ENCODE results near the gene EPN1. TPM values are rescaled to one million over a fixed set of nuclear protein-coding genes. Genes with fewer than 3 reads are reported as not detected.

The EPN1 gene
- total RNA-seq, 1 experiment from 2014 or later: 162 TPM

DNA sequence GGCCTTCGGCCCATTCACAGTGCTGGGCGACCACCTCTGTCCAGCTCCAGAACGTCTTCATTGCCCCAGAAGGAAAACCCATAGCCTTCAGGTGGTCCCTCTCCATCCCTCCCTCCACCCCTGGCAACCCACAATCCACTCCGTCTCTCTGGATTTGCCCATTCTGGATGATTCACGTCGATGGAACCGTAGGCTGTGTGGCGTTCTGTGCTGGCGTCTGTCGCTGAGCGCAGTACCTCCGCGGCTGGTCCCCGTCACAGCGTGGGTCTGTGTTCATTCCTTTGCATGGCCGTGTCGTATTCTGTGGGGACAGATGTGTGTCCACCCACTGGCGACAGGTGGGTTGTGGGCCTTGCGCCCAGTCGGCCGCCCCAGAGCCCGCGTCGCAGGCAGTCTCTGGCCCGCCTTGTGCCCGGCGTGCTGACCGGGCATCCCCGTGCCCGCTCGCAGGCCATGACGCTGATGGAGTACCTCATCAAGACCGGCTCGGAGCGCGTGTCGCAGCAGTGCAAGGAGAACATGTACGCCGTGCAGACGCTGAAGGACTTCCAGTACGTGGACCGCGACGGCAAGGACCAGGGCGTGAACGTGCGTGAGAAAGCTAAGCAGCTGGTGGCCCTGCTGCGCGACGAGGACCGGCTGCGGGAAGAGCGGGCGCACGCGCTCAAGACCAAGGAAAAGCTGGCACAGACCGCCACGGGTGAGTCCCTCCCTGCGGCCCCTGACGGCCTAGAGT, 10.1 kb downstream of the EPN1 start:
- no peak overlapping the region for H3K27ac Mint-ChIP-seq (ENCODE audit: unreplicated experiment)
- no peaks in the 10 kb centered on the region for H3K27me3 Mint-ChIP-seq (ENCODE audit: unreplicated experiment)
- BruUV-seq (replicated peaks): no TSS peak
- intact Hi-C loops (cut with micrococcal nuclease; ENCODE audit: unreplicated experiment): loop anchor here (10.0 kb wide), 1 partner anchor 120 kb away; no protein-coding TSS in a partner anchor
- no peaks in the 10 kb centered on the region for H3K9me3 Mint-ChIP-seq (ENCODE audit: low read depth, unreplicated experiment)
- H3K4me1 Mint-ChIP-seq (ENCODE audit: low read depth, unreplicated experiment): peaks cover 51% of the 10 kb centered on the region
- CTCF ChIA-PET: no interaction called here
- H3K36me3 Mint-ChIP-seq (ENCODE audit: insufficient read depth, unreplicated experiment): peaks cover 68% of the 10 kb centered on the region
- H3K4me3 Mint-ChIP-seq (ENCODE audit: low read depth, unreplicated experiment): no peak overlapping the region
- no peak for DNase-seq
- TF ChIP-seq, protein P1, sequence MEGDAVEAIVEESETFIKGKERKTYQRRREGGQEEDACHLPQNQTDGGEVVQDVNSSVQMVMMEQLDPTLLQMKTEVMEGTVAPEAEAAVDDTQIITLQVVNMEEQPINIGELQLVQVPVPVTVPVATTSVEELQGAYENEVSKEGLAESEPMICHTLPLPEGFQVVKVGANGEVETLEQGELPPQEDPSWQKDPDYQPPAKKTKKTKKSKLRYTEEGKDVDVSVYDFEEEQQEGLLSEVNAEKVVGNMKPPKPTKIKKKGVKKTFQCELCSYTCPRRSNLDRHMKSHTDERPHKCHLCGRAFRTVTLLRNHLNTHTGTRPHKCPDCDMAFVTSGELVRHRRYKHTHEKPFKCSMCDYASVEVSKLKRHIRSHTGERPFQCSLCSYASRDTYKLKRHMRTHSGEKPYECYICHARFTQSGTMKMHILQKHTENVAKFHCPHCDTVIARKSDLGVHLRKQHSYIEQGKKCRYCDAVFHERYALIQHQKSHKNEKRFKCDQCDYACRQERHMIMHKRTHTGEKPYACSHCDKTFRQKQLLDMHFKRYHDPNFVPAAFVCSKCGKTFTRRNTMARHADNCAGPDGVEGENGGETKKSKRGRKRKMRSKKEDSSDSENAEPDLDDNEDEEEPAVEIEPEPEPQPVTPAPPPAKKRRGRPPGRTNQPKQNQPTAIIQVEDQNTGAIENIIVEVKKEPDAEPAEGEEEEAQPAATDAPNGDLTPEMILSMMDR (IDR thresholded peaks at IDR 0.05; ENCODE audit: unreplicated experiment): no peak

GRCh38 chr19:55685776-55686175, 10.8 kb downstream of the EPN1 start:
- Mint-ChIP-seq H3K4me1 (ENCODE audit: low read depth, unreplicated experiment) (peaks cover 49% of the 10 kb centered on the region), H3K9me3 (ENCODE audit: low read depth, unreplicated experiment) (no peaks in the 10 kb centered on the region), H3K27ac (ENCODE audit: unreplicated experiment) (peak overlapping the region; percentile 21), H3K4me3 (ENCODE audit: low read depth, unreplicated experiment) (no peak overlapping the region), H3K27me3 (ENCODE audit: unreplicated experiment) (no peaks in the 10 kb centered on the region), H3K36me3 (ENCODE audit: insufficient read depth, unreplicated experiment) (peaks cover 62% of the 10 kb centered on the region)
- TF ChIP-seq, protein P1 (IDR thresholded peaks at IDR 0.05; ENCODE audit: unreplicated experiment): no peak
- CTCF ChIA-PET: no interaction called here
- no peak for DNase-seq
- no TSS peak for BruUV-seq (replicated peaks)
- intact Hi-C loops (cut with micrococcal nuclease; ENCODE audit: unreplicated experiment): loop anchor here (10.0 kb wide), 1 partner anchor 119 kb away; no protein-coding TSS in a partner anchor

- no peak overlapping the region for H3K4me3 Mint-ChIP-seq (ENCODE audit: low read depth, unreplicated experiment)
- CTCF ChIA-PET: no interaction called here
Measured at GRCh38 chr19:55686311-55687050, 11.5 kb downstream of the EPN1 start.

More at GRCh38 chr19:55686311-55687050, 11.5 kb downstream of the EPN1 start:
- TF ChIP-seq, protein P1 (IDR thresholded peaks at IDR 0.05; ENCODE audit: unreplicated experiment): no peak
- Mint-ChIP-seq H3K36me3 (ENCODE audit: insufficient read depth, unreplicated experiment) (peaks cover 62% of the 10 kb centered on the region), H3K9me3 (ENCODE audit: low read depth, unreplicated experiment) (no peaks in the 10 kb centered on the region), H3K4me1 (ENCODE audit: low read depth, unreplicated experiment) (peaks cover 49% of the 10 kb centered on the region), H3K27ac (ENCODE audit: unreplicated experiment) (no peak overlapping the region), H3K27me3 (ENCODE audit: unreplicated experiment) (no peaks in the 10 kb centered on the region)
- intact Hi-C loops (cut with micrococcal nuclease; ENCODE audit: unreplicated experiment): loop anchor here (10.0 kb wide), 1 partner anchor 118 kb away; no protein-coding TSS in a partner anchor
- no TSS peak for BruUV-seq (replicated peaks)
- no peak for DNase-seq
